GM12873 (cell line): ENCODE measurements around the gene RAB36.

Experiments used
- TF ChIP-seq, protein P1 (sequence below): IDR thresholded peaks from 2 replicates; pipeline ENCODE4 v1.5.1; 2012; ENCODE audit warnings: low read depth, mild to moderate bottlenecking, moderate library complexity, low read length, control low read depth; ENCODE audit not compliant: insufficient read depth; ENCODE audit errors: missing control alignments

Gene RAB36

DNA sequence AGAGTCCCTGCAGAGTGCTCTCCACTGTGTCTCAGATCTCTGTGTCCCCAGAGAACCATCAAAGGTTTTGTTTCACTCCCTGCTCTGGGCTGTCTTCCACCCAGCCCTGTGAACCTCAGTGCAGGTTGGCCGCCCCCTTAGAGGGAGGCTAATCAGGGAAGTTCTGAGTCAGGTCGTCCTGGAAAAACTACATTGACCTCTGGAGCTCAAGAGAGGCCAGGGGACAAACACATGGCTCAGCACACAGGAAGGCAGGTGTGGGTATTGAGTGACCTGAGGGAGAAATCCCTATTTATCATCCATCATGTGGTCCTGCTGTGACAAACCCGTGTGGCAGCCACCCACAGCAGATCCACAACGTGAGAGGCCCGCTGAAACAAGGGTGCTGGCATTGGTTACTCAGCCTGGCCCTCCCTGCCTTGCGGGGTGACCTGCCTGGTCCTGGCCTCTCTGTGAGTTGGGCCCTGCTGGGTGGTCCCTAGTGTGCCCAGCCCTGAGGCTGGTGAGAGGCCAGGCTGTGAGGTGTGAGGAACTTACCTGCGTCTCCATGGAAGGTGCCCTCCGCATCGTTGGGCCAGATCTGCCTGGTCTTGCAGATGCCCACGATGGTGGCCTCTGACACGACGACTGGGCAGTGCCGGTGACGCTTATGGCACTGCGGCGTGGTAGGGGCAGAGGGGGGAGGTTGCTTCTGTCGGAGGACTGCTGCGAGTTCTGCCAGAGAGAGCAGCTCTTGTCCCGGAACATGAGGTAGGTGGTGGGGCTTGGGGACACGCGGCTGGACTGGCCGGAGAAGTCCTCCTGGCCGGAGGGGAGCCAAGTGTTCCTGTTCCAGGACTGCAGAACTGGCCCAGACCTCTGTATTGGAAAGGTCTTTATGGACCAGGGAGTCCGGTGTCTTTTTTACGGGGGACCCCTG is 34.4 kb downstream of the RAB36 start:
- TF ChIP-seq, protein P1, sequence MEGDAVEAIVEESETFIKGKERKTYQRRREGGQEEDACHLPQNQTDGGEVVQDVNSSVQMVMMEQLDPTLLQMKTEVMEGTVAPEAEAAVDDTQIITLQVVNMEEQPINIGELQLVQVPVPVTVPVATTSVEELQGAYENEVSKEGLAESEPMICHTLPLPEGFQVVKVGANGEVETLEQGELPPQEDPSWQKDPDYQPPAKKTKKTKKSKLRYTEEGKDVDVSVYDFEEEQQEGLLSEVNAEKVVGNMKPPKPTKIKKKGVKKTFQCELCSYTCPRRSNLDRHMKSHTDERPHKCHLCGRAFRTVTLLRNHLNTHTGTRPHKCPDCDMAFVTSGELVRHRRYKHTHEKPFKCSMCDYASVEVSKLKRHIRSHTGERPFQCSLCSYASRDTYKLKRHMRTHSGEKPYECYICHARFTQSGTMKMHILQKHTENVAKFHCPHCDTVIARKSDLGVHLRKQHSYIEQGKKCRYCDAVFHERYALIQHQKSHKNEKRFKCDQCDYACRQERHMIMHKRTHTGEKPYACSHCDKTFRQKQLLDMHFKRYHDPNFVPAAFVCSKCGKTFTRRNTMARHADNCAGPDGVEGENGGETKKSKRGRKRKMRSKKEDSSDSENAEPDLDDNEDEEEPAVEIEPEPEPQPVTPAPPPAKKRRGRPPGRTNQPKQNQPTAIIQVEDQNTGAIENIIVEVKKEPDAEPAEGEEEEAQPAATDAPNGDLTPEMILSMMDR: no peak

DNA sequence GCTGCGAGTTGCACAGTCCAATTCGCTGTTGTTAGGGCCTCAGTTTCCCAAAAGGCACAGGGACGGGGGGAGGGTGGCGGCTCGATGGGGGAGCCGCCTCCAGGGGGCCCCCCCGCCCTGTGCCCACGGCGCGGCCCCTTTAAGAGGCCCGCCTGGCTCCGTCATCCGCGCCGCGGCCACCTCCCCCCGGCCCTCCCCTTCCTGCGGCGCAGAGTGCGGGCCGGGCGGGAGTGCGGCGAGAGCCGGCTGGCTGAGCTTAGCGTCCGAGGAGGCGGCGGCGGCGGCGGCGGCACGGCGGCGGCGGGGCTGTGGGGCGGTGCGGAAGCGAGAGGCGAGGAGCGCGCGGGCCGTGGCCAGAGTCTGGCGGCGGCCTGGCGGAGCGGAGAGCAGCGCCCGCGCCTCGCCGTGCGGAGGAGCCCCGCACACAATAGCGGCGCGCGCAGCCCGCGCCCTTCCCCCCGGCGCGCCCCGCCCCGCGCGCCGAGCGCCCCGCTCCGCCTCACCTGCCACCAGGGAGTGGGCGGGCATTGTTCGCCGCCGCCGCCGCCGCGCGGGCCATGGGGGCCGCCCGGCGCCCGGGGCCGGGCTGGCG is 35.1 kb downstream of the RAB36 start, which contains the start of gene BCR:
BCR (plus strand) TSS at position 209 of the 592 bp plus-strand sequence. CDS start 452 bp downstream, outside the sequence.
- TF ChIP-seq, protein P1: no peak

DNA sequence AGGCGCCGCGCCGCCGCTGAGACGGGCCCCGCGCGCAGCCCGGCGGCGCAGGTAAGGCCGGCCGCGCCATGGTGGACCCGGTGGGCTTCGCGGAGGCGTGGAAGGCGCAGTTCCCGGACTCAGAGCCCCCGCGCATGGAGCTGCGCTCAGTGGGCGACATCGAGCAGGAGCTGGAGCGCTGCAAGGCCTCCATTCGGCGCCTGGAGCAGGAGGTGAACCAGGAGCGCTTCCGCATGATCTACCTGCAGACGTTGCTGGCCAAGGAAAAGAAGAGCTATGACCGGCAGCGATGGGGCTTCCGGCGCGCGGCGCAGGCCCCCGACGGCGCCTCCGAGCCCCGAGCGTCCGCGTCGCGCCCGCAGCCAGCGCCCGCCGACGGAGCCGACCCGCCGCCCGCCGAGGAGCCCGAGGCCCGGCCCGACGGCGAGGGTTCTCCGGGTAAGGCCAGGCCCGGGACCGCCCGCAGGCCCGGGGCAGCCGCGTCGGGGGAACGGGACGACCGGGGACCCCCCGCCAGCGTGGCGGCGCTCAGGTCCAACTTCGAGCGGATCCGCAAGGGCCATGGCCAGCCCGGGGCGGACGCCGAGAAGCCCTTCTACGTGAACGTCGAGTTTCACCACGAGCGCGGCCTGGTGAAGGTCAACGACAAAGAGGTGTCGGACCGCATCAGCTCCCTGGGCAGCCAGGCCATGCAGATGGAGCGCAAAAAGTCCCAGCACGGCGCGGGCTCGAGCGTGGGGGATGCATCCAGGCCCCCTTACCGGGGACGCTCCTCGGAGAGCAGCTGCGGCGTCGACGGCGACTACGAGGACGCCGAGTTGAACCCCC is 35.8 kb downstream of the RAB36 start:
- TF ChIP-seq, protein P1: no peak

DNA sequence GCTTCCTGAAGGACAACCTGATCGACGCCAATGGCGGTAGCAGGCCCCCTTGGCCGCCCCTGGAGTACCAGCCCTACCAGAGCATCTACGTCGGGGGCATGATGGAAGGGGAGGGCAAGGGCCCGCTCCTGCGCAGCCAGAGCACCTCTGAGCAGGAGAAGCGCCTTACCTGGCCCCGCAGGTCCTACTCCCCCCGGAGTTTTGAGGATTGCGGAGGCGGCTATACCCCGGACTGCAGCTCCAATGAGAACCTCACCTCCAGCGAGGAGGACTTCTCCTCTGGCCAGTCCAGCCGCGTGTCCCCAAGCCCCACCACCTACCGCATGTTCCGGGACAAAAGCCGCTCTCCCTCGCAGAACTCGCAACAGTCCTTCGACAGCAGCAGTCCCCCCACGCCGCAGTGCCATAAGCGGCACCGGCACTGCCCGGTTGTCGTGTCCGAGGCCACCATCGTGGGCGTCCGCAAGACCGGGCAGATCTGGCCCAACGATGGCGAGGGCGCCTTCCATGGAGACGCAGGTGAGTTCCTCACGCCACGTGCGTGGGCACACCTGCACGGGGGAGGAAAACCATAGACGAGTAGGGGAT is 36.5 kb downstream of the RAB36 start:
- TF ChIP-seq, protein P1: no peak

DNA sequence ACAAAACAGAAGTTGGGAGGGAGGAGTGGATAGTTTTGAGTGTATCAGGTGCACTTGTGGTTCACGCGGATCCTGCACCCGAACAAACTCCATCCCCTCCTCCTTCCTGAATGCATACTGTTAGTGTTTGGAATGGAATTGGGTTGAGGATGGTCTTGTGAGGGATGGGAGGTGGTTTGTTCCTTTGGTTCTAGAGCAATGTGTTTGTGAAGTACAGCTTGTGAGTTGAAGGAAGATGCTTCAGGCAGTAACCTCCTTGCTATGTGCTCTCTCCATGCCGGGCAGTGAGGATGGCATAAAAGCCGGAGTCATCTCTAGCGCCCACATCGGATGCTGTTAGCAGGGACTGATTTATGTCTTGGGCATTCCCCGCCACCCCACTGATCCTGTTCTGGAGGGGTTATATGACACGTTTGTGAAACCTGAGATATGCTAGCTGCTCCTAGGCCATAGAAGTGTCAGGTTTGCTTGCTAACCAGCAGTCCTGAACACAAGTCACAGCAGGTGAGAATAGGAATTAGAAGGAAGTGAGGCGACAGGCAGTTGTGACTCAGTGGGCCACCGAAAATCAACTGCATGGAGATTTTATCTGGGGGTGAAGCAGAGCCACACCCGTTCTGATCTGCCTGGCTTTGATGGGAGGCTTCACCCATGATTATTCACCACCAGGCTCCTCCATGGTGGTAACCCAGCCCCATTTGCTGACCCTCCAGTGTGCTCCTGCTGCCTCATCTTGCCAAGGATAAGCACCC is 37.2 kb downstream of the RAB36 start:
- TF ChIP-seq, protein P1: no peak

DNA sequence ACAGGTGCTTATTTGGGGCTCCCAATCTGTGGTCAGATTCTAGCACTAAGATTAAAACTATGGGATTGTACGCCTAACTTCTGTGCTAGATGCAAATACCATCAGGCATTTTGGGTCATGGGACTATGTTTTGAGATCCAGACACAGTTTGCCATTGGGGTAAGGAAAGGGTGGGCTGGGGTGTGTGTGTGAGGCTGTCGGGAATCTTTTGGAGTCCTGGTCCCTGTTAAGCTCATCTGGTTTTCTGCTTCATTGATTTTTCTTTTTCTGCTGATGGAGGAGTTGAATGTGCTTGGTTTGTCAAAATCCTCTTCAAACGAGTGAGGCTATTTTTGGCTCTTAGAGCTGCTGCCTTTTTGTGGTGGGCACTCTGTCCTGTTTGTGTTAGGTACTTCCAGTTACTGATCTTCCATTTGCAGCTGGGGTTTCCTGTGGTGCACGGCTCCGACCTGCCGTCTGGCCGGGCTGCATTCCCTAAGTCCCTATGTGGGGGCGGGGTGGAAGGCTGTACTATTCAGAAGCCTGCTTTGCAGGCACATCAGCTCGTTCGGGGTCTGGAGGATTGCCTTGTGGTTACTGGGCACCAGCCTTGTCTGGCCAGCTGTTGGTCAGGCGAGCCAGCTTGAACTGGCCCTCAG is 37.9 kb downstream of the RAB36 start:
- TF ChIP-seq, protein P1: no peak
